CD4-positive, CD25-positive, alpha-beta regulatory T cell (primary cell): ENCODE data around the gene THAP9. TPM values are rescaled to one million over a fixed set of nuclear protein-coding genes. Genes with fewer than 3 reads are reported as not detected.

Experiments used
- ATAC-seq, 2 donors: fragments of 150-1000 bp; cut with Tn5 transposase; one replicate each; pipeline ENCODE4 v1.10.0; 2021; ENCODE audit warnings: low read depth in 2 of 2, moderate number of reproducible peaks in 2 of 2, moderate library complexity in 1 of 2
- DNase-seq, 3 donors: peaks; one replicate each; pipeline versions ENCODE4 v3.0.0 to v3.0.0-alpha.2; 2012 to 2022; ENCODE audit warnings: mixed read lengths in 1 of 3
- H3K27ac ChIP-seq: one replicate; pipeline ENCODE4 v1.7.0; 2013; ENCODE audit warnings: mild to moderate bottlenecking, low read length; ENCODE audit not compliant: insufficient read depth, poor library complexity, severe bottlenecking
- H3K27me3 ChIP-seq: one replicate; pipeline ENCODE4 v1.7.0; 2013; ENCODE audit warnings: low read length; ENCODE audit not compliant: control insufficient read depth, insufficient read depth
- H3K36me3 ChIP-seq: one replicate; pipeline ENCODE4 v1.7.0; 2013; ENCODE audit warnings: mild to moderate bottlenecking, low read length, moderate library complexity; ENCODE audit not compliant: control insufficient read depth, insufficient read depth
- H3K4me1 ChIP-seq: 2 replicates; pipeline ENCODE4 v1.7.0; 2013; ENCODE audit warnings: mild to moderate bottlenecking, low read length; ENCODE audit not compliant: insufficient read depth, control insufficient read depth, poor library complexity, severe bottlenecking
- H3K4me3 ChIP-seq: one replicate; pipeline ENCODE4 v1.7.0; 2013; ENCODE audit warnings: low read depth, mild to moderate bottlenecking, low read length, moderate library complexity
- H3K9me3 ChIP-seq, 2 experiments: 1 replicate in 1 of 2; 2 replicates in 1 of 2; pipeline ENCODE4 v1.7.0; 2013; ENCODE audit warnings: low read length in 2 of 2, mild to moderate bottlenecking in 1 of 2, moderate library complexity in 1 of 2; ENCODE audit not compliant: control insufficient read depth in 2 of 2
- H3K27ac Mint-ChIP-seq, 3 donors: one replicate each; pipeline ENCODE4 v1.8.0; 2020 to 2022; ENCODE audit warnings: mild to moderate bottlenecking in 3 of 3, mixed read lengths in 3 of 3, moderate library complexity in 2 of 3
- H3K27me3 Mint-ChIP-seq: one replicate; pipeline ENCODE4 v1.8.0; 2022; ENCODE audit warnings: mild to moderate bottlenecking, mixed read lengths
- H3K36me3 Mint-ChIP-seq: one replicate; pipeline ENCODE4 v1.8.0; 2020; ENCODE audit warnings: mixed read lengths
- H3K4me1 Mint-ChIP-seq, 4 donors: one replicate each; pipeline ENCODE4 v1.8.0; 2020 to 2022; ENCODE audit warnings: mixed read lengths in 4 of 4, mild to moderate bottlenecking in 1 of 4
- H3K4me3 Mint-ChIP-seq, 4 donors: one replicate each; pipeline ENCODE4 v1.8.0; 2020 to 2022; ENCODE audit warnings: mild to moderate bottlenecking in 4 of 4, mixed read lengths in 4 of 4, moderate library complexity in 3 of 4
- H3K9me3 Mint-ChIP-seq, 7 donors: one replicate each; pipeline ENCODE4 v1.8.0; 2020 to 2022; ENCODE audit warnings: mixed read lengths in 7 of 7, mild to moderate bottlenecking in 3 of 7, moderate library complexity in 2 of 7
- polyA plus RNA-seq, 4 donors: library from polyadenylated mRNA; unstranded; fragments of 300-500 nt; fragmentation: Illumina TruSeq; gene quantifications; one replicate each; pipeline ENCODE4 v1.2.3, GENCODE V29; 2021
- total RNA-seq: library from RNA; stranded (reverse); gene quantifications from one replicate; pipeline ENCODE4 v1.2.3, GENCODE V29; 2022

Gene THAP9
- total and polyA plus RNA-seq, 5 donors from 2014 or later: 0.37 to 2.3 (median 1.7) TPM

DNA sequence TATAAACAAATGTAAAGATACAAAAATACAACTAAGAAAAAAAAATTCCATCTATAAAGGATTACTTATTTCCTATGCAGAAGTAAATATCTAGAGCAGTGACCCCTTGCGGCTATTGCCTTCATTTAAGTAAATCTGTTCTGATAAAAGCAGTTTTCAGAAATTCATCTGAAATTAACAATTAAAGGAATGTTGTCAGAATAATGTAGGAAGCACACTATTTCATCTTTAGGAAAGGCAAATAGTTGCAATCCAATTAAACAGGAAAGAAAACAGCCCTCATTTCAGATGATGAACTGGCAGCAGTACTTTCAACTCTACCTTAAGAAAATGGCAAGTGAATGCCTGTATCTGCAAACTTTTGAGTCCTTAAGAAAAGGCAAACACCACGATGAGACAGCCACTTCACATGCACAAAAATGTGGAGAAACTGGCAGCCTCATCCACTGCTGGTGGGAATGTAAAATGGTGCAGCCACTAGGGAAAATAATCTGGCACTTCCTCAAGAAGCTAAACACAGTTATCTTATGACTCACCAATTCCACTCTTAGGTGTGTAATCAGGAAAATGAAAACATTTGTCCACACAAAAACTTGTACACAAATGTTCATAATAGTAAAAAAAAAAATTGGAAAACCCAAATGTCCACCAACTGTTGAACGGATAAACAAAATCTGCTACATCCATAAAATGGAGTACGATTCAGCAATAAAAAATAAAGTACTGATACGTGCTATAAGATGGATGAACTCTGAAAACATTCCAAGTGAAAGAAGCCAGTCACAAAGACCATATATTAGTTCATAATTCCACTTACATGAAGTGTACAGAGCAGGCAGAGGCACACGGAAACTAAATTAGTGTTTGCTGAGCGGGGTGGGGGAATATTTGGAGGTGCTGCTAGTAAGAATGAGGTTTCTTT is 2.0 kb upstream of the THAP9 start:
- DNase-seq: peak in 2 of 3 donors; percentile 27 to 57

DNA sequence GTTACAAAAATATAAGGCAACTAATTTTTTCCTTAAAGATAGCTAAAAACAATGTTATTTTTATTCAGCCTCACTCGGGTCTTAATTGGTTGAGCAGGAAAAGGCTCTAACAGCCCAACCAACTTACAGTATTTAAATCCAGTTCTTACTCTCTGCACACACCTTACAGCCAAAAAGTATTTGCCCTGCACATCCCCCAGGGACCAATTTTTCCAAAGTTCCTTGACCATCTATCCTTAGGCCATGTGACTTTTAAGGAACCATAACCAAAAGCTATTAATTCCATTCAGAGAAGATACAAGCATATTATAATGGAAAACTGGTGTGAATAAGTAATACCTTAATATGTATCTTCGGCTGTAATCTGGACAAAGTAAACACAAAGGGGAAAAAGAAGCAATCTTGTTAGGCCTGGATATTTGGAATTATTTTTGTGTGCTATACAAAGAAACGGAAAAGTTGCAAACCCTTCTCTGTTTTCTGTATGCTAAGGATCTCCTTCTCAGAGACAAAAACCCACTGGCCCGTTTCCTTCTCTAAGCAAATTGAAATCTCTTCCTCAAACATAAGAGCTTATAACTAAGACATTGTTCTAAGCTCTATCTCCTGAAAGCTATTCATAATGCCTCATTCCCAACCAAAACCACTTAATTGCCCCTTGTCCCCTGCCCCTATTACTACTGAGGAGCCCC is 1.0 kb upstream of the THAP9 start:
- H3K36me3 Mint-ChIP-seq: peaks cover 8% of the 10 kb centered on the region
- DNase-seq: peak in 1 of 3 donors; percentile 16
- Histone ChIP-seq H3K9me3 (no peaks in the 10 kb centered on the region), H3K4me3 (peak overlapping the region; percentile 94), H3K27me3 (peaks cover 2% of the 10 kb centered on the region), H3K27ac (peak overlapping the region; percentile 99), H3K4me1 (peaks cover 40% of the 10 kb centered on the region), H3K36me3 (peaks cover 16% of the 10 kb centered on the region)
- no peaks in the 10 kb centered on the region for H3K9me3 Mint-ChIP-seq
- no peak overlapping the region for H3K4me3 Mint-ChIP-seq
- ATAC-seq: no peak
- no peak overlapping the region for H3K27ac Mint-ChIP-seq
- H3K4me1 Mint-ChIP-seq: peaks cover 10 to 19% (median 12%) of the 10 kb centered on the region in 4 donors
- H3K27me3 Mint-ChIP-seq: peaks cover 14% of the 10 kb centered on the region

More for the DNA sequence above, 2.0 kb upstream of the THAP9 start:
- H3K9me3 Mint-ChIP-seq: no peaks in the 10 kb centered on the region
- no peaks in the 10 kb centered on the region for H3K9me3 ChIP-seq
- peaks cover 11 to 25% (median 13%) of the 10 kb centered on the region in 4 donors for H3K4me1 Mint-ChIP-seq
- H3K4me3 ChIP-seq: peak overlapping the region; percentile 94
- no peak for ATAC-seq
- H3K27ac ChIP-seq: peak overlapping the region; percentile 99
- H3K27me3 Mint-ChIP-seq: peaks cover 8% of the 10 kb centered on the region
- peak overlapping the region in 2 of 3 donors; percentile 32 to 88 for H3K27ac Mint-ChIP-seq
- H3K27me3 ChIP-seq: no peaks in the 10 kb centered on the region
- peaks cover 26% of the 10 kb centered on the region for H3K36me3 ChIP-seq
- H3K36me3 Mint-ChIP-seq: peaks cover 16% of the 10 kb centered on the region
- H3K4me1 ChIP-seq: peaks cover 40% of the 10 kb centered on the region
- no peak overlapping the region for H3K4me3 Mint-ChIP-seq

GRCh38 chr4:82900066-82900410 is 497 bp upstream of the THAP9 start:
- H3K4me1 ChIP-seq: peaks cover 40% of the 10 kb centered on the region
- H3K9me3 ChIP-seq: no peaks in the 10 kb centered on the region
- peaks cover 2% of the 10 kb centered on the region for H3K27me3 ChIP-seq
- no peak for ATAC-seq
- Mint-ChIP-seq H3K36me3 (peaks cover 6% of the 10 kb centered on the region), H3K27ac (no peak overlapping the region), H3K9me3 (no peaks in the 10 kb centered on the region), H3K4me3 (no peak overlapping the region), H3K27me3 (peaks cover 14% of the 10 kb centered on the region), H3K4me1 (peaks cover 8 to 16% (median 12%) of the 10 kb centered on the region in 4 donors)
- H3K36me3 ChIP-seq: peaks cover 11% of the 10 kb centered on the region
- peak in 1 of 3 donors; percentile 64 for DNase-seq
- H3K4me3 ChIP-seq: peak overlapping the region; percentile 94
- peak overlapping the region; percentile 99 for H3K27ac ChIP-seq

DNA sequence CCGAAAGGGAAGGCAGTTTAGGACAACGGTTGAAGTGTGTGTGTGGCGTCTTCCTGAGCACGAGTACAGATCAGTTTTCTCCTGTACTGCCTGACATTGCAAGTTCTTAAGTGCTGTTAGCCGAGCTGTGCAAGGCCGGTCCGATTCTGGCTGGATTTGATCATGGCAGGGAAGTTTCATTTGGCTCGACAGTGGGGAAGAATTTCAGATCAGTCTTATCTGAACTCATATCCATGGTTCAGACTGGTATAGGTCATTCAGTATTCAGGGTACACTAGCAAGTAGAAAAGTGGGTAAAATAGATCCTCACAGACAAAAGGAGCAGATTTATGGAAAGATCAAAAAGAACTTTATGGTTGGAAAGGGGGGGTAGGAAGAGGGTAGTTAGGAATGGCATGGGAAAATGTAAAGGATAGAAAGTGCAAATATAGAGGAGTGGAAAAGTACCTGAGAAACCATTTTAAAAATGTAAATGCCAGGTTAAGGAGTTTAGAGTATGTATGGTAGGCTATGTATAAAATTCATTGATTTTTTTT is 716 bp downstream of the THAP9 start:
- Mint-ChIP-seq H3K4me1 (peaks cover 12 to 15% (median 14%) of the 10 kb centered on the region in 4 donors), H3K4me3 (no peak overlapping the region), H3K36me3 (peaks cover 6% of the 10 kb centered on the region), H3K9me3 (no peaks in the 10 kb centered on the region), H3K27ac (no peak overlapping the region), H3K27me3 (peaks cover 23% of the 10 kb centered on the region)
- H3K36me3 ChIP-seq: peaks cover 4% of the 10 kb centered on the region
- peak overlapping the region; percentile 94 for H3K4me3 ChIP-seq
- H3K27ac ChIP-seq: peak overlapping the region; percentile 99
- DNase-seq (no peak), ATAC-seq (no peak)
- H3K4me1 ChIP-seq: peaks cover 47% of the 10 kb centered on the region
- no peaks in the 10 kb centered on the region for H3K9me3 ChIP-seq
- H3K27me3 ChIP-seq: peaks cover 4% of the 10 kb centered on the region

DNA sequence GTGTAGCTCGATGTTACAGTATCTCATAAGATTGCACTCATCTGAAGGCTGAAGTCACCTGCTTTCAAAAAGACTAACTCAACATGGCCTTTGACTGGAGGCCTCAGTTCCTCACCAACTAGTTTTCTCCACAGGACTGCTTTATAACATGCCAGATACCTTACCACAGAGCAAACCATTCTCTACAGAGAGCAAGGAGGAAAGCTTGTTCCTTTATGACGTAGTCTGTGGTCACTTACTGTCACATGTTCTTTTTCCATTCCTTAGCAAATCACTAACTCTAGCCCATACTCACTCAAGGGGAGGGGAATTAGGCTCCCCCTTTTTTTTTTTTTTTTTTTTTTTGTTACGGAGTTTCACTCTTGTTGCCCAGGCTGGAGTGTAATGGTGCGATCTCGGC is 3.2 kb downstream of the THAP9 start:
- Mint-ChIP-seq H3K9me3 (no peaks in the 10 kb centered on the region), H3K4me3 (no peak overlapping the region), H3K27ac (no peak overlapping the region), H3K4me1 (peaks cover 5 to 8% (median 7%) of the 10 kb centered on the region in 4 donors), H3K27me3 (peaks cover 33% of the 10 kb centered on the region), H3K36me3 (peaks cover 3% of the 10 kb centered on the region)
- H3K27ac ChIP-seq: no peak overlapping the region
- H3K9me3 ChIP-seq: no peaks in the 10 kb centered on the region
- DNase-seq: no peak
- H3K4me3 ChIP-seq: no peak overlapping the region
- H3K36me3 ChIP-seq: no peaks in the 10 kb centered on the region
- ATAC-seq: no peak
- H3K27me3 ChIP-seq: peaks cover 4% of the 10 kb centered on the region
- peaks cover 28% of the 10 kb centered on the region for H3K4me1 ChIP-seq

GRCh38 chr4:82905205-82905604 is 4.7 kb downstream of the THAP9 start:
- peaks cover 3% of the 10 kb centered on the region for H3K36me3 Mint-ChIP-seq
- no peak overlapping the region for H3K27ac Mint-ChIP-seq
- H3K27ac ChIP-seq: no peak overlapping the region
- peak overlapping the region in 2 of 4 donors; percentile 2 to 39 for H3K4me3 Mint-ChIP-seq
- peaks cover 17% of the 10 kb centered on the region for H3K4me1 ChIP-seq
- DNase-seq (peak in 2 of 3 donors; percentile 28 to 79), ATAC-seq (no peak)
- peaks cover 5 to 8% (median 7%) of the 10 kb centered on the region in 4 donors for H3K4me1 Mint-ChIP-seq
- no peaks in the 10 kb centered on the region for H3K9me3 Mint-ChIP-seq
- peak overlapping the region; percentile 5 for H3K4me3 ChIP-seq
- peaks cover 4% of the 10 kb centered on the region for H3K27me3 ChIP-seq
- peaks cover 42% of the 10 kb centered on the region for H3K27me3 Mint-ChIP-seq
- H3K36me3 ChIP-seq: no peaks in the 10 kb centered on the region
- no peaks in the 10 kb centered on the region for H3K9me3 ChIP-seq

DNA sequence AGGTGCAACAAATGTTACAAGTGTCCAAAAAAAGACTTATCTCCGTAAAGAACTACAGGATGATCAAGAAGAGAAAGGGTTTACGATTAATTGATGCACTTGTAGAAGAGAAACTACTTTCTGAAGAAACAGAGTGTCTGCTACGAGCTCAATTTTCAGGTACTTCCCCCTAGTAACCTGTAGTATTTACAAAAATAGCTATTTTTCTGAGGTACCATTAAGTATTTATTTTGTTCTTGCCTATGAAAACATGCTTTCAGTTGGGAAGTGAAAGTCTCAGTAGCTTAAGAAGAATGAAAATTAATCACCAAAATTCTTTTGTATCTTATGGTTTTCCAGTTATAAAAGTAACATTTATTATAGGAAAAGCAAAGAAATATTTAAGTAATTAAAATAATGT is 5.9 kb downstream of the THAP9 start:
- peaks cover 10% of the 10 kb centered on the region for H3K36me3 Mint-ChIP-seq
- H3K4me3 Mint-ChIP-seq: no peak overlapping the region
- ATAC-seq (no peak), DNase-seq (peak in 1 of 3 donors; percentile 10)
- H3K4me1 Mint-ChIP-seq: peaks cover 5 to 9% (median 8%) of the 10 kb centered on the region in 4 donors
- peaks cover 4% of the 10 kb centered on the region for H3K27me3 ChIP-seq
- no peak overlapping the region for H3K4me3 ChIP-seq
- peaks cover 0 to 3% (median 0%) of the 10 kb centered on the region in 7 donors for H3K9me3 Mint-ChIP-seq
- H3K27ac Mint-ChIP-seq: no peak overlapping the region
- H3K4me1 ChIP-seq: peaks cover 12% of the 10 kb centered on the region
- H3K27me3 Mint-ChIP-seq: peaks cover 42% of the 10 kb centered on the region
- no peaks in the 10 kb centered on the region for H3K9me3 ChIP-seq
- no peak overlapping the region for H3K27ac ChIP-seq
- no peaks in the 10 kb centered on the region for H3K36me3 ChIP-seq
